ENCODE results near the gene KLF13. TPM values are rescaled to one million over a fixed set of nuclear protein-coding genes. Genes with fewer than 3 reads are reported as not detected.

Gene KLF13
- polyA plus RNA-seq, 1 experiment, result 16.8 TPM

DNA sequence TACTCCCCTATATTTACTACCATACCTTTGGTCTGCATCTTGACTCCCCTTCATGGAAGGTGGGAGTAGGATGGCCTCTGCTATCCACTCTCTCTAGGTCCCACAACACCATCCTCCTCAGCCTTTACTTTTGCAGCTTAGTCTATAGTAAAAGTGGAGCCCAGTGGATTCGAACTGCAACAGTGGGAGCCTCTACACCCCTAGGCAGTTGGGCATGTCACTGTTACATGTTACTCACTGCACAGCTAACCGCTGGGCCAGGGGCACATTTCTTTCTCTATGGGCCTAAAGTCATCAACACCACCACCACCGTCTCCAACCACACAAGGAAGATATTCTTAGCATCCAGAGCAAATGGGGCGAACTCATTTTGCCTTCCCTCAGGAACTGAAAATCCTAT is 62.9 kb downstream of the KLF13 start:
- Histone ChIP-seq H3K27ac (ENCODE audit: low read depth, low read length) (no peak overlapping the region), H3K9me3 (ENCODE audit: control insufficient read depth, insufficient read depth, low read length) (no peaks in the 10 kb centered on the region; the same call in 1 of the 2 replicates), H3K4me3 (ENCODE audit: low read depth, low read length) (no peak overlapping the region), H3K27me3 (ENCODE audit: control insufficient read depth, insufficient read depth, low read length) (peaks cover 2% of the 10 kb centered on the region)
- DNase-seq (ENCODE audit: low read depth, low spot score), result no peak
- ChIA-PET POLR2A (no interaction called here), CTCF (interaction anchor here (1.5 kb wide), 1 partner anchor 101 kb away, joined by 5 read pairs; no protein-coding TSS in a partner anchor)
- TF ChIP-seq, protein P1, sequence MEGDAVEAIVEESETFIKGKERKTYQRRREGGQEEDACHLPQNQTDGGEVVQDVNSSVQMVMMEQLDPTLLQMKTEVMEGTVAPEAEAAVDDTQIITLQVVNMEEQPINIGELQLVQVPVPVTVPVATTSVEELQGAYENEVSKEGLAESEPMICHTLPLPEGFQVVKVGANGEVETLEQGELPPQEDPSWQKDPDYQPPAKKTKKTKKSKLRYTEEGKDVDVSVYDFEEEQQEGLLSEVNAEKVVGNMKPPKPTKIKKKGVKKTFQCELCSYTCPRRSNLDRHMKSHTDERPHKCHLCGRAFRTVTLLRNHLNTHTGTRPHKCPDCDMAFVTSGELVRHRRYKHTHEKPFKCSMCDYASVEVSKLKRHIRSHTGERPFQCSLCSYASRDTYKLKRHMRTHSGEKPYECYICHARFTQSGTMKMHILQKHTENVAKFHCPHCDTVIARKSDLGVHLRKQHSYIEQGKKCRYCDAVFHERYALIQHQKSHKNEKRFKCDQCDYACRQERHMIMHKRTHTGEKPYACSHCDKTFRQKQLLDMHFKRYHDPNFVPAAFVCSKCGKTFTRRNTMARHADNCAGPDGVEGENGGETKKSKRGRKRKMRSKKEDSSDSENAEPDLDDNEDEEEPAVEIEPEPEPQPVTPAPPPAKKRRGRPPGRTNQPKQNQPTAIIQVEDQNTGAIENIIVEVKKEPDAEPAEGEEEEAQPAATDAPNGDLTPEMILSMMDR (IDR thresholded peaks at IDR 0.05; ENCODE audit: low read depth, low read length), result no peak

DNA sequence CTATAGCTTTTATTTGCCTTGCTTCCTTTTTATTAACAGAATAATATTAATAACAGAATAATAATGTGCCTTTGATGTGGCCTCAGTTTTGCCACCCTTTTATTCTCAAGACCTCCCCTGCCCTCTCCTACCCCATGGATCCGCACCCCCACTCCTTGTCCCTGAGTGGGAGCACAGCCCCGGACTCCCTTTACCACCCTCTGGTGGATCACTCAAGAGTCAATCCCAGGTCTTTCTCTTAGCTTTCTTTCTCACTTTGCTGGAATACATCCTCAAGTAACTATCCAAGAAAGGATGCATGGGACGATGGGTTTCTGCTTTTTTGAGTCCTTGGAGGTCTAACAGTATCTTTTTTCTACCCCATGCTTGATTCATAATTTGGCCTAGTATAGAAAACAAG is 63.4 kb downstream of the KLF13 start:
- no peak for DNase-seq (ENCODE audit: low read depth, low spot score)
- ChIA-PET CTCF (interaction anchor here (1.5 kb wide), 1 partner anchor 100 kb away, joined by 5 read pairs; no protein-coding TSS in a partner anchor), POLR2A (no interaction called here)
- Histone ChIP-seq H3K27ac (ENCODE audit: low read depth, low read length) (no peak overlapping the region), H3K4me3 (ENCODE audit: low read depth, low read length) (no peak overlapping the region), H3K27me3 (ENCODE audit: control insufficient read depth, insufficient read depth, low read length) (peaks cover 2% of the 10 kb centered on the region), H3K9me3 (ENCODE audit: control insufficient read depth, insufficient read depth, low read length) (no peaks in the 10 kb centered on the region; the same call in 1 of the 2 replicates)
- TF ChIP-seq, protein P1 (IDR thresholded peaks at IDR 0.05; ENCODE audit: low read depth, low read length), result no peak

DNA sequence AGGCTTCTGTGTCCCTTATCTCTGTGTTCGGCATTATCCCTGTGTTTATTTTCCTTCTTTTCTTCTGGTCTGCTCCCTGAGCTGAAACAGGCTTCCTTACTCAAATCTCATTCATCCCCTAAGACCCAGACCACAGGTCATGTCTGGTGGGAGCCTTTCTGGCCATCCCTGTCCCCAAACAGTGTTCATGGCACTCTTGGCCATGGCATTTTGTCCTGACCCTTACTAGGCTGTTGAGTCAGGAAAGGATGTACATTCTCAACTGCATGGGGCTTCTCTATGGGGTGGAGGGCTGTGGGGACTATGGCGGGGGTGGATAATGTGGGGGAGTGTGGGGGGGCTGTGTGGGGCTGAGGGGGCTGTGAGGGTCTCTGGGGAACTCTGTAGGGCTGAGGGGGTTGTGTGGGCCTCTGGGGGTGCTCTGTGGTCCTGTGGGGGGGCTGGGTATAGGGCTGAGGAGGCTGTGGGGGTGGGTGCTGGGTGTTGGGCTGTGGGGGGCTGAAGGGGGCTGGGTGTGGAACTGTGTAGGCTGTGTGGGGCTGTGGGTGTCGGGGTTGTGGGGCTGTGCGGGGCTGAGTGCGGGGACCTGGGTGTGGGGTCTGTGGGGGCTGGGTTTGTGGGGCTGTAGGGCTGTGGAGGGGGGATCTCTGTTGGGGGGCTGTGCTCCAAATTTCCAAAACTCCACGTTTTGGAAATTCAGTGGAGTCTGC is 64.3 kb downstream of the KLF13 start:
- ChIA-PET CTCF (no interaction called here), POLR2A (no interaction called here)
- Histone ChIP-seq H3K9me3 (ENCODE audit: control insufficient read depth, insufficient read depth, low read length) (no peaks in the 10 kb centered on the region; the same call in 1 of the 2 replicates), H3K4me3 (ENCODE audit: low read depth, low read length) (no peak overlapping the region), H3K27me3 (ENCODE audit: control insufficient read depth, insufficient read depth, low read length) (peaks cover 2% of the 10 kb centered on the region), H3K27ac (ENCODE audit: low read depth, low read length) (no peak overlapping the region)
- DNase-seq (ENCODE audit: low read depth, low spot score), result no peak
- TF ChIP-seq, protein P1 (IDR thresholded peaks at IDR 0.05; ENCODE audit: low read depth, low read length), result no peak

DNA sequence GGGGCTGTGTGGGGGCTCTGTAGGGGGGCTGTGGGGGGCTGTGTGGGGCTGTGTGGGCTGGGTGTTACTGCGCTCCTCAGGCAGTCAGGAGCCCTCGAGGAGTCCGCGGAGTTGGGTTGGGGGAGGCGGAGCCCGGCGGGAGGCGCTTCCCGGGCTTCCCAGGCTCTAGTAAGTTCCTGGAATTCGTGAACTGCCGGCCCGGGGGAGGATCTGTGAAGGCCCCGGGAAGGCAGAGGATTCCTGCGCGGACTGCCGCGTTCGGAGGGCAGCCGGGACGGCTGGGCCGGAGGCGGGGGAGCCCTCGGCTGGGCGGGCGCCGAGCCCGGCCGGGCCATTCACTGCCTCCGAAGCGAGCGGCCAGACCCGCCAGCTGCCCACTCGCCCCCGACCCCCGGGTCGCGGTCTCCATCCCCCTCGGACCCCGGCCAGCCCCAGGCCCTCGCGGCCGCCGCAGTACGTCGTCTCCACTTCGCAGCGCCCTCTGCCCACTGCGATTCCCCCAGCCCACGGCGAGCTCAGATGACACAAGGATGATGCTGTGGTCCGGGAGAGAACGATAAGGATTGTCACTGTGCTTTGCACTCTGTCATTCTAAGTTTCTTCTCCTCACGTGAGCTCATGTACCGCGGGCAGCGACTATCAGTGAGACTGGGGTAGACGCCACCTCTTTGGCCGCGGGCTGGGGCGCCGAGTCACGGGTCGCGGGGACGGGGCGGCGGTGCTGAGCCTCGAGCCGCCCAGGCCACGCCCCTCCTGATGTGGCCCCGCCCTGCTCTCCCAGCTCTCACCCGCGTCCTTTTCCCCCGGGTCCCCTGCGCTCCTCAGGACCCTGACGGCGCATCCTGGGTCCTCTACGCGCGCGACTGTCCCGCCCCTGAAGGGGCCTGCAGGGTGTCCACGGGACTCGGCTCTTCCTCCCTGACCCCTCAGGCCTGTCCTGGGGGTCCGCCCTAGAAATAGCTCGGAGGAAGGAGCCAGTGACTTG is 65.3 kb downstream of the KLF13 start:
- ChIA-PET POLR2A (interaction anchor here (0.7 kb wide), 1 partner anchor 66 kb away, joined by 4 read pairs; no protein-coding TSS in a partner anchor), CTCF (interaction anchor here (1.1 to 1.4 kb wide), 4 partner anchors 26 to 98 kb away, joined by 3 to 6 read pairs (median 4); no protein-coding TSS in a partner anchor)
- H3K27ac ChIP-seq (ENCODE audit: low read depth, low read length), result peak overlapping the region; percentile 39
- no peaks in the 10 kb centered on the region; the same call in 1 of the 2 replicates for H3K9me3 ChIP-seq (ENCODE audit: control insufficient read depth, insufficient read depth, low read length)
- TF ChIP-seq, protein P1 (IDR thresholded peaks at IDR 0.05; ENCODE audit: low read depth, low read length), result no peak
- H3K27me3 ChIP-seq (ENCODE audit: control insufficient read depth, insufficient read depth, low read length), result peaks cover 2% of the 10 kb centered on the region
- H3K4me3 ChIP-seq (ENCODE audit: low read depth, low read length), result peak overlapping the region; percentile 77
- peak; percentile 23 for DNase-seq (ENCODE audit: low read depth, low spot score)

All from AG04450 (cell line).